Epithelial cell of prostate (primary cell): ENCODE measurements around the gene F5.

ENCODE experiments used
- DNase-seq: peaks from one replicate; pipeline ENCODE4 v3.0.0-alpha.2; 2011; ENCODE audit warnings: low read depth, low spot score
- H3K27ac ChIP-seq: fragments of 450-650 bp; 2 replicates; pipeline ENCODE4 v1.5.1; 2017; ENCODE audit warnings: mild to moderate bottlenecking

The F5 gene

GRCh38 chr1:169588785-169589485 lies 2.7 kb upstream of the F5 start:
- no peak for DNase-seq
- no peak overlapping the region for H3K27ac ChIP-seq

DNA sequence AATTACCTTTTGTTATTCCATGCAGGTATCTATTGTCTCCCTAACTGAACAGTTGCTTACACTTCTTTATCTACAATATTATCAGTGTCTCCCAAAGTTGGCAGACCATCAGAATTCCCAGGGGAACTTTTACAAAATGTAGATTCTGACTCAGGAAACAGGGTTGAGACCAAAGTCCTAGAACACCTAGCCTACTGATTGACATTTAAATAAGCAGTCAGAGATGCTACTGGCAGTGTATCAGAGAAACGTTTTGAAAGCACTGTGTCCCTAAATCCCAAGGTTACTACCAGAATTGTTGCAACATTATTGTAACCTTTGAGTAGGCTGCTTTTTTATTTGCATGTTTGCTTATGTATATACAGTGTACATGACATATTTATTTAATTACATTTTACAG lies 1.8 kb upstream of the F5 start:
- H3K27ac ChIP-seq = no peak overlapping the region
- no peak for DNase-seq

DNA sequence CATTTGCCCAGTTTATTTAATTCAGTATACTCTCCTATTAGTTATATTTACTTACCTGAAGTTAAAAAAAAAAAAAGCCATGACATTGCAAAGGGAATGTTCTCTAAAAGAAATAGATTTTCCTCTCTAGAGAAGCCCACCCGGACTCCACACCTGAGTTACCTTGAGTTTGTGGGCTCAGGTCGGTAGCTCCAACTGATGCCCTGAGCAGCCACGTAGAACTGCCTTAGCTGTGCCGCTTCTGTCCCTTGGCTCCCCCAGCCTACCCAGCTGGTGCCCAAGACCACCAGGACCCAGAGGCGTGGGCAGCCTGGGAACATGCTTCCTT lies 250 bp downstream of the F5 start:
- no peak for DNase-seq
- H3K27ac ChIP-seq = no peak overlapping the region

GRCh38 chr1:169585181-169585580 lies 1.1 kb downstream of the F5 start:
- peak overlapping the region; percentile 23 for H3K27ac ChIP-seq
- DNase-seq = no peak

- DNase-seq = no peak
- peak overlapping the region; percentile 23 for H3K27ac ChIP-seq
These were observed 1.7 kb downstream of the F5 start for GRCh38 chr1:169584483-169585144.

GRCh38 chr1:169577981-169578738 lies 8.1 kb downstream of the F5 start:
- DNase-seq = no peak

GRCh38 chr1:169576935-169577331 lies 9.3 kb downstream of the F5 start:
- no peak overlapping the region for H3K27ac ChIP-seq
- no peak for DNase-seq

More at GRCh38 chr1:169577981-169578738, 8.1 kb downstream of the F5 start:
- H3K27ac ChIP-seq = no peak overlapping the region

DNA sequence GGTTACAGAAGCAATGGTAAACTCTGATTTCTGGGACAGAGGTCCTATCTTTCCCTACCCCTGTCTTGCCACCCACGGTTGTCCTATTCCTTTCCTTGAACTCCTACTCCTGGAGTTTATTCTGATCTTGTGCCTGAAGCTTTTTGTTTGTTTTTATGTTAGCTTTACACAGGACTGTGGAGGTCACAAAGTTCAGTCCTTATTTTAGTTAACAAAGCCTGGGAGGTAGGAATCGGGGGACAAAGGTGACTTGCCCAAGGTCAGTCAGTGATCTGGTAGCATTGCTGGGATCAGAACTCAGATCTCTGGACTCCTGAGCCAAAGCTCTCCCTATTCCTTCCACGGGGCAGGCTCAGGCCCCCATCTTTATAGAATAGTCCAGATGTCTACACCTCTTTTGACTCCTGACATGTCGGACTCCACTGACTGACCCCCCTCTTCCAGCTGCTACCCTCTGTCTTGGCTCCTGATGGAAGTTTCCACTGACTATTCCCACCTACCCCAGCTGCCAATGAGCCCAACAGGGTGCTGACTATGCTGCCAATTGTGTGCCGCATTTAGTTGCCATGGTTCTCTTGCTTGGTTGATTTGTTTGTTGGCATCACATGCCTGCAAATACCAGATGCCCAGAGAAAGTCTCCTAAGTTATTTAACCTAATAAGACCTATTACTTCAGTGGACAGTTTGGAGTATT lies 9.9 kb downstream of the F5 start:
- no peak overlapping the region for H3K27ac ChIP-seq
- DNase-seq = no peak

DNA sequence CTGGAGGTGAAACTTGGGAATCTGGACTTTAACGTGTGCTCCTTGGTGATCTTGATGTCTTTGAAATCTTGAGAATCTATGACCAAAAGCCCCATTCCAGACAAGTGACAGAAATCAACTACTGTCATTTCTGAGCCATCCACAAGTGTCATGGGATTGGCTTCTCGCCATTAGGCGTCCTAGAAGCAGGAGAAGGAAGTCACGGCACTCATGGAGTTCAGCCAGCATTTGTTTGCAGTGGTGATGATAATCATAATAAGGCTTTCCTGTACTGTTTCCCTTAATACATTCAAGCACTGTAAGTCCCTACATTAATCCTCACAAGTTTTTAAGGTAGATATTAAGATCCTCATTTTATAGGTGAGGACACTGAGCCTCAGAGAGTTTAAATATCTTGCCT lies 11.9 kb downstream of the F5 start:
- no peak for DNase-seq
- no peak overlapping the region for H3K27ac ChIP-seq

- H3K27ac ChIP-seq = no peak overlapping the region
- no peak for DNase-seq
These were observed 14.1 kb downstream of the F5 start for GRCh38 chr1:169572187-169572586.

- DNase-seq = no peak
These were observed 14.8 kb downstream of the F5 start for GRCh38 chr1:169571450-169571849.

DNA sequence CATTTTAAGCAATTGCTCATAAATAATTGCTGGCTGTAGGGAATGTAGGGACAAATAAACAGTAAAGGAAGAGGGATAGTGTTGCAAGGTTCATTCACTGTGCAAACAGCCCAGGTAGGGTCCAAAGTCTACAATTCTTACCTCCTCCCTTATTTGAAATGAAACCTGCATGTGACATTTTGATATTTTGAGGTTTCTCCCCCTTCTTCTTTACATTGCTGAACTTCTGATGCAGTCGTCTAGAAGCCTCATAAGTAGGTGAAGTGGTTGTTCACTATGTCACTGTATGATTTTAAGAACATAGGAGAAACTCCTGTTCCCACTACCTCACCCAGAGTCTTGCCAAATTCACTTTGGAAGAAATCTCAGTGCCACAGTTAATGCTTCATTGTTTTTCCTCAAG lies 16.1 kb downstream of the F5 start:
- H3K27ac ChIP-seq = no peak overlapping the region
- DNase-seq = no peak

More at GRCh38 chr1:169571450-169571849, 14.8 kb downstream of the F5 start:
- no peak overlapping the region for H3K27ac ChIP-seq

DNA sequence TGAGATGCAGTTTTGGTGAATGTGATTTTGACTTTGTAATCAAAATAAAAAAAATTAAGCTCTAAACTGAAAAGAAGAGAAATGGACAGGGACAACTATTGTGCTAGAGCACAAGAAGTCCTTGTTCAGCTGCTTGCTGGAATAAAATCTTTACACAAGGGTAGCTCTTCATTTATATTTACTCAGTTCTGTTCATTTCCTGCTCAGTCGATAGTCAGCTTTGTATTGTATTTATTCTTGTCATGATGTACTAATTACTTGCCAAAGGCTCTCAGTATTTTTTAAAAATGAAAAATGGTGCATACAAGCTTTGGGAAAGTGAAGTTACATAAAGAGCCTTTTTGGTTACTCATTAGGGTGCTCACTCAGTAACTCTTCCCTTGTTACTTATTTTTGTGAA lies 17.8 kb downstream of the F5 start:
- no peak overlapping the region for H3K27ac ChIP-seq
- DNase-seq = no peak

- H3K27ac ChIP-seq = no peak overlapping the region
These were observed 20.7 kb downstream of the F5 start for GRCh38 chr1:169565335-169566271.

DNA sequence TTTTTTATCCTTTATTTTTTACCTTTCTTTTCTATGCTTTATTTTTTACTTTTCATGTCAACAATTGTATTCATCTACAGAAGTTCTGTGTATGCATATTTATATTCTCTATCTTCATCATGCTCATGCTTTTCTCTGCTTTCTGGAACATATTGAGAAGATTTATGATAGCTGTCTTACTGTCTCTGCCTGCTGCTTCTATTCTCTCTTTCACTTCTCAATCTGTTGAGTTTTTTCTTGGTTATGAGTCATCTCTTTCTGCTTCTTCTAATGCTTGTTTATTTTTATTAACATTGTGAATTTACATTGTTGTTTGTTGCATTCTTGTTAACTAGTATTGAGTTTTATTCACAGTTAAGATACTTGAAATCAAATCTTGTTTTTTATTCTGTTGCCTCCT lies 22.6 kb downstream of the F5 start:
- H3K27ac ChIP-seq = no peak overlapping the region
- DNase-seq = no peak

More at GRCh38 chr1:169565335-169566271, 20.7 kb downstream of the F5 start:
- DNase-seq = no peak

DNA sequence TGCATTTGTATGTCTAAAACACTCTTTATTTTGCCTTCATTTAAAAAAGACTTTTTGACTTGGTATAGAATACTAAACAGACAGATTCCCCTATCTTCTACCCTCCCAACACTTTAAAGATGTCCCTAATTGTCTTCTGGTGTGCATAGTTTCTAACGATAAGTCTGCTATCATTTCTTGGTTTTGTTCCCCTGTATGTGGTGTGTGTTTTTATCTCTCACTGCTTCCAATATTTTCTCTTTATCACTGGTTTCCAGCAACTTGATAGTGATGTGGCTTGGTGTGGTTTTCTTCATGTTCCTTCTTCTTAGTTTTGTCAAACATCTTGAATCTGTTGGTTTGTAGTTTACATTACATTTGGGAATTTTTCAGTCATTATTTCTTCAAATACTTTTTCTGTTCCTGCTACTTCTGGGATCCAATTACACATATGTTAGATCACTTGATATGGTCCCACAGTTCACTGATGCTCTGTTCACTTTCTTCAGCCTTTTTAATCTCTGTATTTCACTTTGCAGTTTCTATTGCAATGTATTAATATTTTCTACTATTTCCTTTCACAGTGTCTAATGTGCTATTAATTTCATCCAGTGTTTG lies 23.2 kb downstream of the F5 start:
- DNase-seq = no peak
- H3K27ac ChIP-seq = no peak overlapping the region

DNA sequence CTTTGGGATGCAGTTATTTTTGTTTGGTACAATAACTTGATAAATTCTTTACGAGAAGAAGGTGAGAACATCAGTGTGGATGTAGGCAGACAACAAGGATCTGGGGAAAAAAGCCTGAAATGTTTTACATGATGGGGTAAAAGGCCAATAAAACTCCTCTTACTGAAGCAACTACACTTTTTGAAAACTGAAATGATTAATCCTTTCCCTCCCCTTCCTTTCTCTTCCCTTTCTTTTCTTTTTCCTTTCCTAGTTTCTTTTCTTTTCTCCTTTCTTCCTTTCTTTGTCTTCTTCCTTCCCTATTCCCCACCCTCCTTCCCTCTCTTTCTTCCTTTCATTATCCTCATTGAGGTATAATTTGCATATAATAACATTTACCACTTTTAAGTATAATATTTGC lies 24.6 kb downstream of the F5 start:
- no peak overlapping the region for H3K27ac ChIP-seq
- no peak for DNase-seq

DNA sequence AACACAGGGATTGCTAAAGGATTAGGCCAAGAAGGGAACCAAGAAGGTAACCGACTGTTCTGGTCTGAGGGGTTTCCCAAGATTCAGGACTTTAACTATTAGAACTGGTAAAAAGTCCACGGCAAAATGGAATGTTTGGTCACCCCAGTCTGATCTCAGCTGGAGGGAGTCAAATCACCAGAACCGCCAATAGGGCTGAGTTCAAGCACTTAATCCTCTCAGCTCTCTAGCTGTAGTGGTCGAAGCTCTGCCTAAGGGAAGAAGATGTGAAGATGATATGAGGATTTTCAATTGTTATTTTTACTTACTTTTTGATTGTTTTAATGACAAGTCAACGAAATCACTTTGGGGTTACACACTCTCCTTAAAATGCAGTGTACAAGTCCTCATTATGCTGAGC lies 29.1 kb downstream of the F5 start:
- H3K27ac ChIP-seq = no peak overlapping the region
- no peak for DNase-seq

GRCh38 chr1:169550294-169550693 lies 36.0 kb downstream of the F5 start:
- H3K27ac ChIP-seq = no peak overlapping the region
- no peak for DNase-seq
